ENCODE measurements around the gene VWC2. TPM values are rescaled to one million over a fixed set of nuclear protein-coding genes. Genes with fewer than 3 reads are reported as not detected.
A peak's percentile ranks its signal among the peaks of the same experiment; 100 is the strongest.

Gene VWC2
- total RNA-seq, 1 donor from 2014 or later, result 0.18 TPM

GRCh38 chr7:49775065-49775948, 1.9 kb downstream of the VWC2 start:
- peak overlapping the region; percentile 50 for H3K4me3 ChIP-seq
- H3K36me3 ChIP-seq, result no peaks in the 10 kb centered on the region
- H3K4me1 ChIP-seq, result peaks cover 18% of the 10 kb centered on the region
- DNase-seq (peak; percentile 47), ATAC-seq (peak; percentile 29 to 34)
- no peaks in the 10 kb centered on the region for H3K9me3 ChIP-seq
- intact Hi-C loops (cut with DNase I), result no loop called here
- TF ChIP-seq CTCF (IDR thresholded peaks at IDR 0.05), result no peak
- H3K27me3 ChIP-seq (ENCODE audit: low read depth), result peaks cover 61% of the 10 kb centered on the region
- no peak overlapping the region for H3K27ac ChIP-seq

GRCh38 chr7:49775949-49776443, 2.6 kb downstream of the VWC2 start:
- no peak for DNase-seq
- peaks cover 18% of the 10 kb centered on the region for H3K4me1 ChIP-seq
- peak in 1 of 2 donors; percentile 11 for ATAC-seq
- no peak overlapping the region for H3K27ac ChIP-seq
- no peaks in the 10 kb centered on the region for H3K9me3 ChIP-seq
- H3K4me3 ChIP-seq, result peak overlapping the region; percentile 50
- peaks cover 61% of the 10 kb centered on the region for H3K27me3 ChIP-seq (ENCODE audit: low read depth)
- no peaks in the 10 kb centered on the region for H3K36me3 ChIP-seq
- TF ChIP-seq CTCF (IDR thresholded peaks at IDR 0.05), result no peak
- intact Hi-C loops (cut with DNase I), result no loop called here

GRCh38 chr7:49776994-49777393, 3.6 kb downstream of the VWC2 start:
- Histone ChIP-seq H3K4me1 (peaks cover 18% of the 10 kb centered on the region), H3K4me3 (no peak overlapping the region), H3K9me3 (no peaks in the 10 kb centered on the region), H3K27me3 (ENCODE audit: low read depth) (peaks cover 61% of the 10 kb centered on the region), H3K27ac (no peak overlapping the region), H3K36me3 (no peaks in the 10 kb centered on the region)
- ATAC-seq (no peak), DNase-seq (no peak)
- intact Hi-C loops (cut with DNase I), result no loop called here
- TF ChIP-seq CTCF (IDR thresholded peaks at IDR 0.05), result no peak

GRCh38 chr7:49778731-49779270, 5.4 kb downstream of the VWC2 start:
- DNase-seq, result no peak
- H3K27ac ChIP-seq, result no peak overlapping the region
- H3K4me1 ChIP-seq, result peaks cover 11% of the 10 kb centered on the region
- H3K4me3 ChIP-seq, result no peak overlapping the region
- intact Hi-C loops (cut with DNase I), result no loop called here
- H3K27me3 ChIP-seq (ENCODE audit: low read depth), result peaks cover 44% of the 10 kb centered on the region
- no peak for ATAC-seq
- H3K36me3 ChIP-seq, result no peaks in the 10 kb centered on the region
- H3K9me3 ChIP-seq, result no peaks in the 10 kb centered on the region
- no peak for TF ChIP-seq CTCF (IDR thresholded peaks at IDR 0.05)

GRCh38 chr7:49780953-49781352, 7.5 kb downstream of the VWC2 start:
- intact Hi-C loops (cut with DNase I), result no loop called here
- no peak for ATAC-seq
- H3K27me3 ChIP-seq (ENCODE audit: low read depth), result peaks cover 22% of the 10 kb centered on the region

More at GRCh38 chr7:49780953-49781352, 7.5 kb downstream of the VWC2 start:
- DNase-seq, result no peak
- TF ChIP-seq CTCF (IDR thresholded peaks at IDR 0.05), result no peak
- Histone ChIP-seq H3K4me3 (no peak overlapping the region), H3K36me3 (no peaks in the 10 kb centered on the region), H3K4me1 (no peaks in the 10 kb centered on the region), H3K9me3 (no peaks in the 10 kb centered on the region), H3K27ac (no peak overlapping the region)
